B cell (primary cell): ENCODE results near the gene RASAL3. TPM values are rescaled to one million over a fixed set of nuclear protein-coding genes. Genes with fewer than 3 reads are reported as not detected.

Experiments
- ATAC-seq: fragments of 200-7000 bp; cut with Tn5 transposase; one replicate; pipeline ENCODE4 v1.10.0; 2021; ENCODE audit warnings: low read depth, mild to moderate bottlenecking, moderate number of reproducible peaks, moderate library complexity
- CTCF ChIA-PET: fragments of 350-600 bp; sonication (Branson Sonifier 250); formaldehyde crosslinking; loops from one replicate; lab custom pipeline; 2021; ENCODE audit warnings: antibody characterized with exemption, inconsistent platforms; lab: Charles Lee
- POLR2A ChIA-PET: fragments of 350-600 bp; sonication (Branson Sonifier 250); formaldehyde crosslinking; loops from one replicate; lab custom pipeline; 2021; ENCODE audit warnings: antibody characterized with exemption; lab: Charles Lee
- DNase-seq: peaks from one replicate; pipeline ENCODE4 v3.0.0; 2013
- H2AFZ ChIP-seq: 2 replicates; pipeline ENCODE4 v1.6.1; 2012; ENCODE audit warnings: mild to moderate bottlenecking, low read depth, low read length; ENCODE audit not compliant: insufficient read depth, poor library complexity, severe bottlenecking
- H3K27ac ChIP-seq, 2 donors: 1 replicate in 1 of 2; 2 replicates in 1 of 2; pipeline ENCODE4 v1.5.1; 2012 to 2013; ENCODE audit warnings: low read length in 2 of 2, mild to moderate bottlenecking in 2 of 2, moderate library complexity in 1 of 2
- H3K27me3 ChIP-seq, 4 experiments: fragments of 200-600 bp in 1 of 4; sonication (generic) in 1 of 4; replicated peaks in 1 of 4; 1 replicate in 2 of 4; 2 replicates in 2 of 4; pipeline versions ENCODE4 v1.6.1 to v1.7.0; 2013 to 2016; ENCODE audit warnings: low read length in 3 of 4, mild to moderate bottlenecking in 2 of 4, mixed read lengths in 1 of 4, moderate library complexity in 1 of 4; ENCODE audit not compliant: insufficient read depth in 4 of 4, control insufficient read depth in 3 of 4; ENCODE audit errors: control extremely low read depth in 1 of 4
- H3K36me3 ChIP-seq, 2 experiments: replicated peaks in 1 of 2; 1 replicate in 1 of 2; 2 replicates in 1 of 2; pipeline versions ENCODE4 v1.6.1 to v1.7.1; 2013; ENCODE audit warnings: low read length in 1 of 2; ENCODE audit not compliant: insufficient read depth in 2 of 2, control insufficient read depth in 1 of 2; ENCODE audit errors: control extremely low read depth in 1 of 2, extremely low read depth in 1 of 2
- H3K4me1 ChIP-seq, 2 donors: fragments of 200-600 bp in 1 of 2; sonication (generic) in 1 of 2; 1 replicate in 1 of 2; 2 replicates in 1 of 2; pipeline versions ENCODE4 v1.5.1 to v1.6.1; 2013 to 2017; ENCODE audit warnings: low read length in 2 of 2; ENCODE audit not compliant: control insufficient read depth in 2 of 2, insufficient read depth in 2 of 2
- H3K4me2 ChIP-seq: replicated peaks from 2 replicates; pipeline ENCODE3; 2012; ENCODE audit warnings: mild to moderate bottlenecking, low read depth, low read length; ENCODE audit not compliant: poor library complexity, severe bottlenecking
- H3K4me3 ChIP-seq, 5 experiments: fragments of 200-600 bp in 1 of 5; sonication (generic) in 1 of 5; 1 replicate in 3 of 5; 2 replicates in 2 of 5; pipeline versions ENCODE4 v1.5.1 to v1.7.0; 2011 to 2016; ENCODE audit warnings: low read length in 4 of 5, mild to moderate bottlenecking in 4 of 5, low read depth in 2 of 5, control low read depth in 1 of 5, moderate library complexity in 1 of 5; ENCODE audit not compliant: insufficient read depth in 1 of 5; ENCODE audit errors: control extremely low read depth in 1 of 5, extremely low read depth in 1 of 5
- H3K79me2 ChIP-seq: fragments of 200-600 bp; sonication (generic); one replicate; pipeline ENCODE4 v1.6.0; 2016; ENCODE audit warnings: low read length; ENCODE audit not compliant: control insufficient read depth, insufficient read depth
- H3K9ac ChIP-seq: fragments of 200-600 bp; sonication (generic); 2 replicates; pipeline ENCODE4 v1.6.1; 2017; ENCODE audit warnings: mild to moderate bottlenecking, low read length, moderate library complexity
- H3K9me3 ChIP-seq, 3 donors: one replicate each; pipeline versions ENCODE4 v1.6.1 to v1.7.1; 2013; ENCODE audit warnings: low read length in 2 of 3; ENCODE audit not compliant: control insufficient read depth in 2 of 3, insufficient read depth in 1 of 3; ENCODE audit errors: control extremely low read depth in 1 of 3
- H4K20me1 ChIP-seq: 2 replicates; pipeline ENCODE4 v1.6.0; 2012; ENCODE audit warnings: mild to moderate bottlenecking, low read length; ENCODE audit not compliant: insufficient read depth, control insufficient read depth, poor library complexity, severe bottlenecking
- H3K27ac Mint-ChIP-seq: one replicate; pipeline ENCODE4 v1.8.0; 2021; ENCODE audit warnings: mixed read lengths
- H3K27me3 Mint-ChIP-seq: one replicate; pipeline ENCODE4 v1.8.0; 2021; ENCODE audit warnings: mixed read lengths
- H3K4me1 Mint-ChIP-seq: one replicate; pipeline ENCODE4 v1.8.0; 2021; ENCODE audit warnings: mixed read lengths
- H3K4me3 Mint-ChIP-seq: one replicate; pipeline ENCODE4 v1.8.0; 2021; ENCODE audit warnings: mixed read lengths
- H3K9me3 Mint-ChIP-seq: one replicate; pipeline ENCODE4 v1.8.0; 2022; ENCODE audit warnings: mixed read lengths; ENCODE audit not compliant: insufficient read depth
- EZH2 ChIP-seq: IDR thresholded peaks from 2 replicates; pipeline ENCODE4 v1.6.1; 2012; ENCODE audit warnings: borderline replicate concordance, low read depth, mild to moderate bottlenecking, moderate library complexity, low read length; ENCODE audit not compliant: insufficient read depth, poor library complexity, severe bottlenecking
- WGBS: methylation state at CpG from one replicate; pipeline ENCODE4 v1.1.5; 2013; ENCODE audit warnings: missing lambda C conversion rate; ENCODE audit not compliant: insufficient coverage; 5-methylcytosine and 5-hydroxymethylcytosine counted together
- intact Hi-C: fragments of 100-400 bp; cut with micrococcal nuclease; formaldehyde crosslinking; loops from one replicate; pipeline ENCODE4 v1.10.0; 2022
- polyA minus RNA-seq: library from RNA; depleted of rRNA, polyadenylated mRNA; stranded (reverse); fragments of >200 nt; gene quantifications from 2 replicates; pipeline ENCODE4 v1.2.3, GENCODE V29; 2012
- polyA plus RNA-seq: library from polyadenylated mRNA; depleted of rRNA; stranded (reverse); fragments of >200 nt; gene quantifications from 2 replicates; pipeline ENCODE4 v1.2.3, GENCODE V29; 2012
- total RNA-seq, 2 donors: library from RNA; stranded (reverse); fragments of 120-200 nt in 1 of 2; gene quantifications; 1 replicate in 1 of 2; 2 replicates in 1 of 2; pipeline versions ENCODE4 v1.2.3 to v1.2.4, GENCODE V29; 2013 to 2022
- TF ChIP-seq, protein P1 (sequence below): fragments of 200-600 bp; IDR thresholded peaks from one replicate; pipeline ENCODE4 v1.8.0; 2022; ENCODE audit warnings: antibody characterized with exemption, mild to moderate bottlenecking

The RASAL3 gene
- total RNA-seq (88.5 and 95.3 TPM in 2 replicates), polyA plus RNA-seq (154 and 155 TPM in 2 replicates), polyA minus RNA-seq (78.1 and 98.8 TPM in 2 replicates)
- 49.3 TPM for total RNA-seq (2013)

GRCh38 chr19:15464394-15465385, at the start of gene RASAL3:
TSS of gene RASAL3 (minus strand) at chr19:15464544. CDS start at chr19:15464358, 186 bp downstream.
- Histone ChIP-seq H3K79me2 (peaks cover 66% of the 10 kb centered on the region), H3K4me3 (peak within 1 kb of the TSS; percentile 67 to 91 (median 81)), H2AFZ (peak within 1 kb of the TSS; percentile 81), H4K20me1 (peaks cover 24% of the 10 kb centered on the region), H3K4me2 (peak within 1 kb of the TSS; percentile 84), H3K4me1 (peaks cover 37 to 56% of the 10 kb centered on the region in 2 donors), H3K27ac (peak within 1 kb of the TSS; percentile 65 to 95), H3K36me3 (peaks cover 4 to 25% of the 10 kb centered on the region in 2 experiments), H3K27me3 (peaks cover 0 to 10% (median 8%) of the 10 kb centered on the region in 4 experiments), H3K9ac (peak within 1 kb of the TSS; percentile 92), H3K9me3 (peaks cover 0 to 6% (median 0%) of the 10 kb centered on the region in 3 donors)
- Mint-ChIP-seq H3K27ac (peak within 1 kb of the TSS; percentile 94), H3K9me3 (no peaks in the 10 kb centered on the region), H3K27me3 (peaks cover 9% of the 10 kb centered on the region), H3K4me1 (peaks cover 47% of the 10 kb centered on the region), H3K4me3 (peak within 1 kb of the TSS; percentile 95)
- no peak for TF ChIP-seq EZH2
- TF ChIP-seq, protein P1, sequence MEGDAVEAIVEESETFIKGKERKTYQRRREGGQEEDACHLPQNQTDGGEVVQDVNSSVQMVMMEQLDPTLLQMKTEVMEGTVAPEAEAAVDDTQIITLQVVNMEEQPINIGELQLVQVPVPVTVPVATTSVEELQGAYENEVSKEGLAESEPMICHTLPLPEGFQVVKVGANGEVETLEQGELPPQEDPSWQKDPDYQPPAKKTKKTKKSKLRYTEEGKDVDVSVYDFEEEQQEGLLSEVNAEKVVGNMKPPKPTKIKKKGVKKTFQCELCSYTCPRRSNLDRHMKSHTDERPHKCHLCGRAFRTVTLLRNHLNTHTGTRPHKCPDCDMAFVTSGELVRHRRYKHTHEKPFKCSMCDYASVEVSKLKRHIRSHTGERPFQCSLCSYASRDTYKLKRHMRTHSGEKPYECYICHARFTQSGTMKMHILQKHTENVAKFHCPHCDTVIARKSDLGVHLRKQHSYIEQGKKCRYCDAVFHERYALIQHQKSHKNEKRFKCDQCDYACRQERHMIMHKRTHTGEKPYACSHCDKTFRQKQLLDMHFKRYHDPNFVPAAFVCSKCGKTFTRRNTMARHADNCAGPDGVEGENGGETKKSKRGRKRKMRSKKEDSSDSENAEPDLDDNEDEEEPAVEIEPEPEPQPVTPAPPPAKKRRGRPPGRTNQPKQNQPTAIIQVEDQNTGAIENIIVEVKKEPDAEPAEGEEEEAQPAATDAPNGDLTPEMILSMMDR, result no peak
- DNase-seq, result peak; percentile 60
- peak; percentile 65 for ATAC-seq
- ChIA-PET POLR2A (interaction anchor here (0.6 kb wide), 1 partner anchor 888 kb away, joined by 5 read pairs; no protein-coding TSS in a partner anchor), CTCF (interaction anchor here (1.3 to 2.7 kb wide), 3 partner anchors 13 to 46 kb away, joined by 3 to 13 read pairs (median 7); partner anchors contain the start of gene AKAP8L)
- 7% methylated on average over 5 of the region's 17 CpGs for WGBS
- intact Hi-C loops, result loop anchor here (1.0 to 2.0 kb wide), 4 partner anchors 14 to 92 kb away; no protein-coding TSS in a partner anchor
